B cell (primary cell): ENCODE results near the gene SATB2. TPM values are rescaled to one million over a fixed set of nuclear protein-coding genes. Genes with fewer than 3 reads are reported as not detected.

Source experiments
- ATAC-seq: fragments of 200-7000 bp; cut with Tn5 transposase; one replicate; pipeline ENCODE4 v1.10.0; 2021; ENCODE audit warnings: low read depth, mild to moderate bottlenecking, moderate number of reproducible peaks, moderate library complexity
- CTCF ChIA-PET: fragments of 350-600 bp; sonication (Branson Sonifier 250); formaldehyde crosslinking; loops from one replicate; lab custom pipeline; 2021; ENCODE audit warnings: antibody characterized with exemption, inconsistent platforms; lab: Charles Lee
- POLR2A ChIA-PET: fragments of 350-600 bp; sonication (Branson Sonifier 250); formaldehyde crosslinking; loops from one replicate; lab custom pipeline; 2021; ENCODE audit warnings: antibody characterized with exemption; lab: Charles Lee
- DNase-seq: peaks from one replicate; pipeline ENCODE4 v3.0.0; 2013
- H2AFZ ChIP-seq: 2 replicates; pipeline ENCODE4 v1.6.1; 2012; ENCODE audit warnings: mild to moderate bottlenecking, low read depth, low read length; ENCODE audit not compliant: insufficient read depth, poor library complexity, severe bottlenecking
- H3K27ac ChIP-seq, 2 donors: 1 replicate in 1 of 2; 2 replicates in 1 of 2; pipeline ENCODE4 v1.5.1; 2012 to 2013; ENCODE audit warnings: low read length in 2 of 2, mild to moderate bottlenecking in 2 of 2, moderate library complexity in 1 of 2
- H3K27me3 ChIP-seq, 4 experiments: fragments of 200-600 bp in 1 of 4; sonication (generic) in 1 of 4; replicated peaks in 1 of 4; 1 replicate in 2 of 4; 2 replicates in 2 of 4; pipeline versions ENCODE4 v1.6.1 to v1.7.0; 2013 to 2016; ENCODE audit warnings: low read length in 3 of 4, mild to moderate bottlenecking in 2 of 4, mixed read lengths in 1 of 4, moderate library complexity in 1 of 4; ENCODE audit not compliant: insufficient read depth in 4 of 4, control insufficient read depth in 3 of 4; ENCODE audit errors: control extremely low read depth in 1 of 4
- H3K36me3 ChIP-seq, 2 experiments: replicated peaks in 1 of 2; 1 replicate in 1 of 2; 2 replicates in 1 of 2; pipeline versions ENCODE4 v1.6.1 to v1.7.1; 2013; ENCODE audit warnings: low read length in 1 of 2; ENCODE audit not compliant: insufficient read depth in 2 of 2, control insufficient read depth in 1 of 2; ENCODE audit errors: control extremely low read depth in 1 of 2, extremely low read depth in 1 of 2
- H3K4me1 ChIP-seq, 2 donors: fragments of 200-600 bp in 1 of 2; sonication (generic) in 1 of 2; 1 replicate in 1 of 2; 2 replicates in 1 of 2; pipeline versions ENCODE4 v1.5.1 to v1.6.1; 2013 to 2017; ENCODE audit warnings: low read length in 2 of 2; ENCODE audit not compliant: control insufficient read depth in 2 of 2, insufficient read depth in 2 of 2
- H3K4me2 ChIP-seq: replicated peaks from 2 replicates; pipeline ENCODE3; 2012; ENCODE audit warnings: mild to moderate bottlenecking, low read depth, low read length; ENCODE audit not compliant: poor library complexity, severe bottlenecking
- H3K4me3 ChIP-seq, 5 experiments: fragments of 200-600 bp in 1 of 5; sonication (generic) in 1 of 5; 1 replicate in 3 of 5; 2 replicates in 2 of 5; pipeline versions ENCODE4 v1.5.1 to v1.7.0; 2011 to 2016; ENCODE audit warnings: low read length in 4 of 5, mild to moderate bottlenecking in 4 of 5, low read depth in 2 of 5, control low read depth in 1 of 5, moderate library complexity in 1 of 5; ENCODE audit not compliant: insufficient read depth in 1 of 5; ENCODE audit errors: control extremely low read depth in 1 of 5, extremely low read depth in 1 of 5
- H3K79me2 ChIP-seq: fragments of 200-600 bp; sonication (generic); one replicate; pipeline ENCODE4 v1.6.0; 2016; ENCODE audit warnings: low read length; ENCODE audit not compliant: control insufficient read depth, insufficient read depth
- H3K9ac ChIP-seq: fragments of 200-600 bp; sonication (generic); 2 replicates; pipeline ENCODE4 v1.6.1; 2017; ENCODE audit warnings: mild to moderate bottlenecking, low read length, moderate library complexity
- H3K9me3 ChIP-seq, 3 donors: one replicate each; pipeline versions ENCODE4 v1.6.1 to v1.7.1; 2013; ENCODE audit warnings: low read length in 2 of 3; ENCODE audit not compliant: control insufficient read depth in 2 of 3, insufficient read depth in 1 of 3; ENCODE audit errors: control extremely low read depth in 1 of 3
- H4K20me1 ChIP-seq: 2 replicates; pipeline ENCODE4 v1.6.0; 2012; ENCODE audit warnings: mild to moderate bottlenecking, low read length; ENCODE audit not compliant: insufficient read depth, control insufficient read depth, poor library complexity, severe bottlenecking
- H3K27ac Mint-ChIP-seq: one replicate; pipeline ENCODE4 v1.8.0; 2021; ENCODE audit warnings: mixed read lengths
- H3K27me3 Mint-ChIP-seq: one replicate; pipeline ENCODE4 v1.8.0; 2021; ENCODE audit warnings: mixed read lengths
- H3K4me1 Mint-ChIP-seq: one replicate; pipeline ENCODE4 v1.8.0; 2021; ENCODE audit warnings: mixed read lengths
- H3K4me3 Mint-ChIP-seq: one replicate; pipeline ENCODE4 v1.8.0; 2021; ENCODE audit warnings: mixed read lengths
- H3K9me3 Mint-ChIP-seq: one replicate; pipeline ENCODE4 v1.8.0; 2022; ENCODE audit warnings: mixed read lengths; ENCODE audit not compliant: insufficient read depth
- CTCF ChIP-seq: fragments of 200-600 bp; IDR thresholded peaks from one replicate; pipeline ENCODE4 v1.8.0; 2022; ENCODE audit warnings: antibody characterized with exemption, mild to moderate bottlenecking
- EZH2 ChIP-seq: IDR thresholded peaks from 2 replicates; pipeline ENCODE4 v1.6.1; 2012; ENCODE audit warnings: borderline replicate concordance, low read depth, mild to moderate bottlenecking, moderate library complexity, low read length; ENCODE audit not compliant: insufficient read depth, poor library complexity, severe bottlenecking
- WGBS: methylation state at CpG from one replicate; pipeline ENCODE4 v1.1.5; 2013; ENCODE audit warnings: missing lambda C conversion rate; ENCODE audit not compliant: insufficient coverage; 5-methylcytosine and 5-hydroxymethylcytosine counted together
- intact Hi-C: fragments of 100-400 bp; cut with micrococcal nuclease; formaldehyde crosslinking; loops from one replicate; pipeline ENCODE4 v1.10.0; 2022
- polyA plus RNA-seq: library from polyadenylated mRNA; depleted of rRNA; stranded (reverse); fragments of >200 nt; gene quantifications from 2 replicates; pipeline ENCODE4 v1.2.3, GENCODE V29; 2012
- total RNA-seq, 2 donors: library from RNA; stranded (reverse); fragments of 120-200 nt in 1 of 2; gene quantifications; 1 replicate in 1 of 2; 2 replicates in 1 of 2; pipeline versions ENCODE4 v1.2.3 to v1.2.4, GENCODE V29; 2013 to 2022

SATB2 gene
- total and polyA plus RNA-seq, 2 donors (not counting 1 experiment from before 2014, with no cell fraction given): 0.13 to 0.49 TPM

- DNase-seq: peak; percentile 36
- no peaks in the 10 kb centered on the region for H4K20me1 ChIP-seq
- H3K4me1 Mint-ChIP-seq: peaks cover 11% of the 10 kb centered on the region
- H3K9me3 ChIP-seq: peaks cover 0 to 67% (median 10%) of the 10 kb centered on the region in 3 donors
- no peak for ATAC-seq
- H3K27me3 Mint-ChIP-seq: peaks cover 66% of the 10 kb centered on the region
- peaks cover 3% of the 10 kb centered on the region for H3K9me3 Mint-ChIP-seq
- no peak overlapping the region for H3K27ac ChIP-seq
- WGBS: 8% methylated on average over 39 of the region's 55 CpGs
- H3K9ac ChIP-seq: no peak overlapping the region
- no peak overlapping the region for H3K4me3 ChIP-seq
- H3K4me1 ChIP-seq: peaks cover 20 to 46% of the 10 kb centered on the region in 2 donors
- POLR2A ChIA-PET: no interaction called here
- intact Hi-C loops: no loop called here
- H3K36me3 ChIP-seq: no peaks in the 10 kb centered on the region
- H3K27ac Mint-ChIP-seq: no peak overlapping the region
- no peak for TF ChIP-seq CTCF
- peak; percentile 51 for TF ChIP-seq EZH2
- H3K4me3 Mint-ChIP-seq: no peak overlapping the region
- H3K79me2 ChIP-seq: no peaks in the 10 kb centered on the region
- CTCF ChIA-PET: no interaction called here
- peak overlapping the region; percentile 33 for H3K4me2 ChIP-seq
- peaks cover 0 to 86% (median 77%) of the 10 kb centered on the region in 4 experiments for H3K27me3 ChIP-seq
- H2AFZ ChIP-seq: no peak overlapping the region
Observed at GRCh38 chr2:199468561-199469513, 11.1 kb upstream of the SATB2 start.
